Breast epithelium (tissue), 3 donors: ENCODE data around the gene SLC22A31.

Experiments used
- CTCF ChIP-seq, 3 donors: fragments of 450-650 bp; IDR thresholded peaks; one replicate each; pipeline ENCODE4 v1.5.1; 2016 to 2017; ENCODE audit warnings: antibody characterized with exemption in 3 of 3, mild to moderate bottlenecking in 3 of 3, moderate library complexity in 3 of 3
- POLR2A ChIP-seq: fragments of 450-650 bp; IDR thresholded peaks from one replicate; pipeline ENCODE4 v1.6.1; 2016; ENCODE audit warnings: antibody characterized with exemption, mild to moderate bottlenecking, moderate library complexity
- POLR2AphosphoS5 ChIP-seq, 3 donors: sonication (generic); formaldehyde crosslinking; IDR thresholded peaks; one replicate each; pipeline ENCODE4 v1.6.1; 2017; ENCODE audit warnings: antibody characterized with exemption in 3 of 3

GRCh38 chr16:89192956-89193575 lies 7.3 kb downstream of the SLC22A31 start:
- TF ChIP-seq CTCF (IDR thresholded peaks at IDR 0.05), result no peak
- no peak for TF ChIP-seq POLR2A
- no peak for TF ChIP-seq POLR2AphosphoS5 (IDR thresholded peaks at IDR 0.05)
